Activated CD4-positive, alpha-beta memory T cell treated with anti-CD3 and anti-CD28 coated beads, Interleukin-2, amount 10 ng/mL, durations not matched to agents 7 days and 5 days (primary cell): Measurements from ENCODE around the gene ANTXRL. TPM values are rescaled to one million over a fixed set of nuclear protein-coding genes. Genes with fewer than 3 reads are reported as not detected.
"Not testable (repeated sequence)": the region's sequence is repeated elsewhere in the genome, so short reads cannot be mapped to it uniquely, and the experiment has no call there.

Experiments
- CTCF ChIA-PET: fragments of 350-600 bp; sonication (Branson Sonifier 250); formaldehyde crosslinking; loops from one replicate; lab custom pipeline; 2021; ENCODE audit warnings: antibody characterized with exemption, inconsistent platforms; lab: Charles Lee
- POLR2A ChIA-PET: fragments of 350-600 bp; sonication (Branson Sonifier 250); formaldehyde crosslinking; loops from one replicate; lab custom pipeline; 2021; ENCODE audit warnings: antibody characterized with exemption; lab: Charles Lee
- DNase-seq: peaks from one replicate; pipeline ENCODE4 v3.0.0-alpha.2; 2020
- H3K27ac Mint-ChIP-seq: one replicate; pipeline ENCODE4 v1.8.0; 2021; ENCODE audit warnings: mild to moderate bottlenecking, mixed read lengths
- H3K27me3 Mint-ChIP-seq: one replicate; pipeline ENCODE4 v1.8.0; 2021; ENCODE audit warnings: mixed read lengths
- H3K36me3 Mint-ChIP-seq: one replicate; pipeline ENCODE4 v1.8.0; 2021; ENCODE audit warnings: low read depth, mixed read lengths
- H3K4me1 Mint-ChIP-seq: one replicate; pipeline ENCODE4 v1.8.0; 2021; ENCODE audit warnings: mixed read lengths
- H3K4me3 Mint-ChIP-seq: one replicate; pipeline ENCODE4 v1.8.0; 2021; ENCODE audit warnings: mild to moderate bottlenecking, mixed read lengths
- H3K9me3 Mint-ChIP-seq: one replicate; pipeline ENCODE4 v1.8.0; 2021; ENCODE audit warnings: mixed read lengths
- total RNA-seq, 2 experiments: library from RNA; stranded (reverse); gene quantifications; one replicate each; pipeline ENCODE4 v1.2.3, GENCODE V29; 2021

ANTXRL gene
- total RNA-seq, 2 experiments from 2014 or later: not detected

DNA sequence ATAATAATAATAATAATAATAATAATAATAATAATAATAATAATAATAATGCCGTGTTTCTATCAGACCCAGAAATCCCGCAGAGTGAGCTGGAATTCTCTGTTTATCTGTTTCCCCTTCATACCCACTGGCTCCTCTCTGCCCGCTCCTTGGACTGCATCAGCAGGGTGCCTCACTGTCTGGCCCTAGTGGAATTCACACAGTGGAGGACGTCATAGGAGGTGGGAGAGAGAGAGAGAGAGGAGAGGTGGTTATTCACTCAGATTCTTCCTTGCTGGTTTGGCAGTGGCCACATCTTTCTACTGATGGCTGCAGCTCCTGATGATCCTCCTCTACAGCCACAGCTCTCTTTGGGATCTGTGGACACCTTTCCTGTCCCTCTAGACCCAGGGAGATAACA lies 78.7 kb downstream of the ANTXRL start:
- DNase-seq, H3K9me3 Mint-ChIP-seq, CTCF ChIA-PET, H3K27ac Mint-ChIP-seq, POLR2A ChIA-PET, H3K4me1 Mint-ChIP-seq, H3K36me3 Mint-ChIP-seq, H3K4me3 Mint-ChIP-seq, H3K27me3 Mint-ChIP-seq: not testable (repeated sequence)

- H3K27me3 Mint-ChIP-seq, CTCF ChIA-PET, H3K36me3 Mint-ChIP-seq, POLR2A ChIA-PET, H3K9me3 Mint-ChIP-seq, DNase-seq, H3K27ac Mint-ChIP-seq, H3K4me3 Mint-ChIP-seq, H3K4me1 Mint-ChIP-seq: not testable (repeated sequence)
Observed at GRCh38 chr10:46367209-46367608, 80.4 kb downstream of the ANTXRL start.

DNA sequence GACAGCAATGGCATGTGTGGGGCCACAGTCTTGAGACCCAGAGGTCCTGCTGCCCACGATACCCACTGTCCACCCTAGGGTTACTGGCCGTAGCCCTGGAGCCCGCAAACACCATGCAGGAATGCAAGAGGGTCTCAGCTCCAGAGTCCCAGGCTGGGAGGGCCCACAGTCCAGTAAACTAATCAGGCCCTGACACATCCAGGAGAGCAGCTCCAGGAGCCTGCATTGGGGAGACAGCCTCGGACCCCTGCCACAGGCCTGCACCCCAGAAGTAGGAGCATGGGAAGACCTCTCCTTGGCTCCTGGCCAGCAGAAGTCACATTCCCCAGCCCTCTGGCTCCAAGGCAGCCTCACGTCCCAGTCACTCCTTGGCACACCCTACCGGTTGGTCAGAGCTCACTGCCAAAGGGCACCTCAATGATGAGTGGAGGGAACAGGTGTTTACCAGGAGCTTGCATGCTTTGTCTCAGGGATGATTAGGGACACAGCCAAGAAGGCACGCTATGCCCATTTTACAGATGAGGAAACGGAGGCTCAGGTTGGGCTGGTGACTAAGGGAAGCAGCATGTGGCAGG lies 81.0 kb downstream of the ANTXRL start:
- POLR2A ChIA-PET, H3K27me3 Mint-ChIP-seq, H3K27ac Mint-ChIP-seq, H3K4me3 Mint-ChIP-seq, CTCF ChIA-PET, H3K9me3 Mint-ChIP-seq, H3K4me1 Mint-ChIP-seq, H3K36me3 Mint-ChIP-seq, DNase-seq: not testable (repeated sequence)

GRCh38 chr10:46368956-46369355 lies 82.2 kb downstream of the ANTXRL start:
- CTCF ChIA-PET, H3K4me3 Mint-ChIP-seq: not testable (repeated sequence)

DNA sequence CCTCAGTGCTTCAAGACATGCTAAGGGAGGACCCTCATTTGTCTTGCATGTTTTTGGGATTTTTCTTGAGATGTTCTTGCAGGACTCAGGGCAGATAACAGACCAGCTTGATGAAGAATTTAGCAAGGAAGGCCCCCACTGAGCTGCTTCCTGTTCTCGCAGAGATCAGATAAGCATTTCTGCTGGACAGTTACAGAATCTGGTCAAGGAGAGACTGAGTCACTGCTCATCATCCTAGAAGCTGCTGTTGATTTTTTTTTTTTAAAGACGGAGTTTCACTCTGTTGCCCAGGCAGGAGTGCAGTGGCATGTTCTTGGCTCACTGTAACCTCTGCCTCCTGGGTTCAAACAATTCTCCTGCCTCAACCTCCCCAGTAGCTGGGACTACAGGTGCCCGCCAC lies 87.6 kb downstream of the ANTXRL start:
- H3K36me3 Mint-ChIP-seq, DNase-seq, H3K27ac Mint-ChIP-seq, POLR2A ChIA-PET, H3K4me1 Mint-ChIP-seq, H3K27me3 Mint-ChIP-seq, CTCF ChIA-PET, H3K9me3 Mint-ChIP-seq, H3K4me3 Mint-ChIP-seq: not testable (repeated sequence)

More at GRCh38 chr10:46368956-46369355, 82.2 kb downstream of the ANTXRL start:
- H3K27me3 Mint-ChIP-seq, H3K27ac Mint-ChIP-seq, H3K9me3 Mint-ChIP-seq, H3K36me3 Mint-ChIP-seq, POLR2A ChIA-PET, H3K4me1 Mint-ChIP-seq, DNase-seq: not testable (repeated sequence)

GRCh38 chr10:46375406-46375805 lies 88.6 kb downstream of the ANTXRL start, which contains the start of gene ANXA8L1:
TSS of gene ANXA8L1 (plus strand) at chr10:46375776. CDS start at chr10:46375852, 76 bp downstream.
- H3K4me3 Mint-ChIP-seq, H3K4me1 Mint-ChIP-seq, POLR2A ChIA-PET, H3K27ac Mint-ChIP-seq, H3K27me3 Mint-ChIP-seq, H3K9me3 Mint-ChIP-seq, DNase-seq, H3K36me3 Mint-ChIP-seq, CTCF ChIA-PET: not testable (repeated sequence)

DNA sequence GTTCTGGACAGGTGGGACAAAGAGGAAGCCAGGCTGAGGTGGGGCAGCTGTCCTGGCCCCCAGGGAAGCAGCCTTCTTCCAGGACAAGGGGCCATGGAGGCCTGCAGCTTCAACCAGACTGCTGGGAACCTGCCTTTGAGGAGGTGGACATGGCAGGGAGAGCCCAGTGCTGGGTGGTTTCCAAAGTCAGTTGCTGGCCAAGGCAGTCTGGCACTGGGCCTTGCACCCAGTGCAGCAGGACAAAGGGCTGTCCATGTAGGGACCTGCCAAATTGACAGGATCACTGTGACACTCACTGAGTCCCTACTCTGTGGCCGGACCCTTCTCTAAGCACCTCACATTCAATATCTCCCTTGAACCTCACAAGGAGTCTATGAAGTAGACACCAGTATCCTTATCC lies 90.2 kb downstream of the ANTXRL start:
- H3K27me3 Mint-ChIP-seq, H3K4me1 Mint-ChIP-seq, H3K36me3 Mint-ChIP-seq, CTCF ChIA-PET, POLR2A ChIA-PET, H3K4me3 Mint-ChIP-seq, H3K9me3 Mint-ChIP-seq, DNase-seq, H3K27ac Mint-ChIP-seq: not testable (repeated sequence)

GRCh38 chr10:46377651-46378050 lies 90.9 kb downstream of the ANTXRL start:
- H3K36me3 Mint-ChIP-seq, H3K4me3 Mint-ChIP-seq, DNase-seq, POLR2A ChIA-PET, H3K4me1 Mint-ChIP-seq, H3K9me3 Mint-ChIP-seq, CTCF ChIA-PET, H3K27ac Mint-ChIP-seq, H3K27me3 Mint-ChIP-seq: not testable (repeated sequence)

- CTCF ChIA-PET, H3K27me3 Mint-ChIP-seq, H3K36me3 Mint-ChIP-seq, H3K4me1 Mint-ChIP-seq, H3K4me3 Mint-ChIP-seq, H3K9me3 Mint-ChIP-seq, POLR2A ChIA-PET, H3K27ac Mint-ChIP-seq, DNase-seq: not testable (repeated sequence)
Observed at GRCh38 chr10:46378108-46378507, 91.3 kb downstream of the ANTXRL start.

DNA sequence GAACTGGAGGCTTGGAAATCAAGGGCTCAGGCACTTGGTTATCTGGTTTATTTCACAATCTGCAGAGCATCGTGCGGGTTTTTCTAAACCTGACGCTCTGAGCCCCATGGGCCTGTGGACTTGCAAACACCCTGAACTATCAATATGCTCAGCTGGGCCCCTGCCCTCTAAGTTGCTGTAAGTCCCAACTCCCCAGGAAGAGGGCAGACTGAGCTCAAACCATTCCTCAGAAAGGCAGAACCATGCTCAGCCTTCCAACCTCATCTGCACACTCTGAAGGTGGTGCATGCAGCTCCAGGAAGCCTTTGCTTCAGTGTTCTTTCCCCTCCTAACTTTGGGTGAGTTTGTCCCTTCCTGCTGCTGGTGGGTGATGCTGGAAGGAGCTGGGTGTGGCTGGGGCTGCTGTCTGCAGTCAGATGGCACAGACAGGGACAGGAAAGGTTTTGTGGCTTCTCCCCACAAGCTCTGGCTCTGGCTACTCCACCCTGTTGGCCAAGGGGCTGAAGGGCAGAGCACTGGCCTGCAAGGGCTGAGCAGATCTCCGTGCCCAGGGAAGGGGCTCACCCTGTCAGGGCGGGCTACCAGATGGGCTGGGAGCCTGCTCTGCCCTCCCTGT lies 92.5 kb downstream of the ANTXRL start:
- H3K4me3 Mint-ChIP-seq, H3K27me3 Mint-ChIP-seq, POLR2A ChIA-PET, DNase-seq, H3K27ac Mint-ChIP-seq, H3K4me1 Mint-ChIP-seq, H3K36me3 Mint-ChIP-seq, H3K9me3 Mint-ChIP-seq, CTCF ChIA-PET: not testable (repeated sequence)

Other genes with a start within 250 kb of the ANTXRL start
- gene MSMB, start 240.7 kb upstream of the ANTXRL start, total RNA-seq: not detected
- gene ANXA8L1, start 88.8 kb downstream of the ANTXRL start, total RNA-seq: 1 to 10 TPM in 1 of 2 experiments, under 1 TPM in 1; 0.45 to 1.2 TPM
- not detected for gene NPY4R, start 179.0 kb downstream of the ANTXRL start, total RNA-seq